22Rv1 (cell line): ENCODE data around the gene FUS.

Source experiments
- CTCF ChIP-seq: fragments of 450-650 bp; IDR thresholded peaks from 2 replicates; pipeline ENCODE4 v1.5.1; 2017; ENCODE audit warnings: mild to moderate bottlenecking
- ZFX ChIP-seq: fragments of 450-650 bp; IDR thresholded peaks from 2 replicates; pipeline ENCODE4 v1.6.1; 2017; ENCODE audit warnings: antibody characterized with exemption, borderline replicate concordance

- no peak for TF ChIP-seq ZFX
- TF ChIP-seq CTCF, result no peak
These were observed 2.8 kb upstream of the FUS start for GRCh38 chr16:31177136-31177535.
